GM12878 (cell line): Measurements from ENCODE around the gene NMD3. TPM values are rescaled to one million over a fixed set of nuclear protein-coding genes. Genes with fewer than 3 reads are reported as not detected.

ENCODE experiments used
- ATAC-seq: fragments of 200-7000 bp; cut with Tn5 transposase; 3 replicates; pipeline ENCODE4 v1.9.1; 2020; ENCODE audit warnings: mild to moderate bottlenecking, moderate library complexity
- BruUV-seq: library from RNA; stranded (reverse); fragments of 400-500 nt; replicated peaks from 2 replicates; lab custom pipeline; 2021; lab: Mats Ljungman, UMichigan
- CTCF ChIA-PET: fragments of 300-600 bp; sonication (Branson Sonifier 250); formaldehyde crosslinking; extraction: SDS; loops from one replicate; lab custom pipeline; 2021; ENCODE audit warnings: inconsistent platforms; lab: Yijun Ruan, JAX
- POLR2A ChIA-PET: fragments of 350-600 bp; formaldehyde crosslinking; extraction: SDS; loops from one replicate; lab custom pipeline; 2021; ENCODE audit warnings: inconsistent platforms; lab: Charles Lee
- RAD21 ChIA-PET: fragments of 300-600 bp; sonication (Branson Sonifier 250); formaldehyde crosslinking; loops from one replicate; lab custom pipeline; 2023; ENCODE audit warnings: antibody characterized with exemption; ENCODE audit not compliant: unreplicated experiment; lab: Charles Lee
- SMC1A ChIA-PET: fragments of 300-600 bp; sonication (Branson Sonifier 250); formaldehyde crosslinking; loops from one replicate; lab custom pipeline; 2023; ENCODE audit not compliant: unreplicated experiment, uncharacterized antibody; lab: Charles Lee
- DNase-seq: peaks from one replicate; pipeline ENCODE4 v3.0.0-alpha.2; 2011; ENCODE audit warnings: low read depth, low spot score
- FAIRE-seq: peaks from 3 replicates; lab custom pipeline; 2011; peaks lifted over from hg19 to GRCh38; lab: Jason Lieb, UNC
- H2AFZ ChIP-seq: 2 replicates; pipeline ENCODE4 v1.6.0; 2011; ENCODE audit warnings: low read depth, low read length, control low read depth; ENCODE audit not compliant: control insufficient read depth
- H3K27ac ChIP-seq: 2 replicates; pipeline ENCODE4 v1.5.1; 2011; ENCODE audit warnings: control low read depth; ENCODE audit not compliant: control insufficient read depth, insufficient read depth
- H3K27me3 ChIP-seq, 2 experiments: replicated peaks in 1 of 2; 2 replicates each; pipeline versions ENCODE4 v1.6.0 to v1.6.1; 2011; ENCODE audit warnings: low read length in 1 of 2; ENCODE audit not compliant: control insufficient read depth in 2 of 2, insufficient read depth in 2 of 2
- H3K36me3 ChIP-seq, 2 experiments: 2 replicates each; pipeline ENCODE4 v1.5.1; 2011; ENCODE audit warnings: low read length in 1 of 2; ENCODE audit not compliant: control insufficient read depth in 2 of 2, insufficient read depth in 2 of 2
- H3K4me1 ChIP-seq: 2 replicates; pipeline ENCODE4 v1.6.1; 2011; ENCODE audit warnings: mild to moderate bottlenecking, low read length, moderate library complexity, mixed read lengths; ENCODE audit not compliant: control insufficient read depth, insufficient read depth
- H3K4me2 ChIP-seq: 2 replicates; pipeline ENCODE4 v1.6.0; 2011; ENCODE audit warnings: control low read depth; ENCODE audit not compliant: control insufficient read depth, insufficient read depth
- H3K4me3 ChIP-seq: fragments of 200-600 bp; sonication (generic); 2 replicates; pipeline ENCODE4 v1.5.1; 2016
- H3K79me2 ChIP-seq: 2 replicates; pipeline ENCODE4 v1.6.0; 2011; ENCODE audit warnings: low read length; ENCODE audit not compliant: control insufficient read depth, insufficient read depth
- H3K9ac ChIP-seq: 2 replicates; pipeline ENCODE4 v1.8.0; 2011; ENCODE audit warnings: low read length, control low read depth, mixed read lengths; ENCODE audit not compliant: control insufficient read depth, insufficient read depth
- H3K9me3 ChIP-seq: replicated peaks from 3 replicates; pipeline ENCODE4 v1.5.1; 2011; ENCODE audit warnings: mild to moderate bottlenecking, low read length; ENCODE audit not compliant: control insufficient read depth, insufficient read depth
- H4K20me1 ChIP-seq: 2 replicates; pipeline ENCODE4 v1.6.0; 2011; ENCODE audit not compliant: control insufficient read depth, insufficient read depth
- MEF2B ChIP-seq: fragments of 450-650 bp; IDR thresholded peaks from 2 replicates; pipeline ENCODE4 v1.6.1; 2018; ENCODE audit warnings: mild to moderate bottlenecking, moderate library complexity; ENCODE audit not compliant: partially characterized antibody, poor library complexity, severe bottlenecking
- NFYB ChIP-seq: IDR thresholded peaks from 2 replicates; pipeline ENCODE4 v1.6.1; 2011; ENCODE audit warnings: low read depth, mild to moderate bottlenecking, low read length, improper control_type of control experiment, moderate library complexity; ENCODE audit not compliant: insufficient read depth
- STAT3 ChIP-seq: IDR thresholded peaks from 2 replicates; pipeline ENCODE4 v1.6.1; 2011; ENCODE audit warnings: low read depth, low read length, improper control_type of control experiment
- ZNF384 ChIP-seq: IDR thresholded peaks from 2 replicates; pipeline ENCODE4 v1.6.1; 2012; ENCODE audit warnings: low read depth, mild to moderate bottlenecking, low read length, improper control_type of control experiment, borderline replicate concordance
- ZSCAN29 ChIP-seq: fragments of 450-650 bp; IDR thresholded peaks from 2 replicates; pipeline ENCODE4 v1.6.1; 2017; ENCODE audit warnings: mild to moderate bottlenecking, moderate library complexity
- WGBS: methylation state at CpG from one replicate; pipeline ENCODE4 v1.1.6; 2016; ENCODE audit warnings: low lambda C conversion rate; ENCODE audit not compliant: insufficient replicate concordance, insufficient coverage; ENCODE audit errors: missing lambda C conversion rate; 5-methylcytosine and 5-hydroxymethylcytosine counted together
- in situ Hi-C: fragments of 300-500 bp; cut with MboI; formaldehyde crosslinking; loops from 9 replicates; pipeline ENCODE4 v1.14.3; 2018; ENCODE audit warnings: mixed read lengths
- intact Hi-C: fragments of 100-400 bp; cut with micrococcal nuclease; formaldehyde crosslinking; loops from one replicate; pipeline ENCODE4 v1.14.2; 2022; ENCODE audit not compliant: unreplicated experiment
- polyA plus RNA-seq, 11 experiments: library from polyadenylated mRNA; depleted of rRNA in 4 of 11; unstranded in 6 of 11; stranded (reverse) in 5 of 11; fragments of >200 nt; fragmentation: Nextera tagmentation in 4 of 11; fragmentation: Illumina TruSeq in 1 of 11; extraction: Ambion mirVana in 4 of 11; extraction: Trizol in 1 of 11; gene quantifications; 1 replicate in 1 of 11; 2 replicates in 10 of 11; pipeline versions ENCODE4 v1.2.1 to v1.2.3, GENCODE V29; 2011 to 2016; ENCODE audit warnings: inconsistent platforms in 2 of 11, missing spikeins in 2 of 11, low read depth in 1 of 11
- total RNA-seq, 4 experiments: library from RNA; depleted of rRNA in 3 of 4; stranded (reverse); fragments of >200 nt in 3 of 4; fragmentation: Illumina TruSeq in 1 of 4; extraction: Trizol in 1 of 4; gene quantifications; 2 replicates each; pipeline versions ENCODE4 v1.2.1 to v1.2.3, GENCODE V29; 2013 to 2021
- TF ChIP-seq, protein P1 (sequence below): fragments of 150-350 bp; IDR thresholded peaks from 2 replicates; pipeline ENCODE4 v1.6.1; 2016; ENCODE audit warnings: low read depth, low read length
- TF ChIP-seq, protein P2 (sequence below): fragments of 450-650 bp; IDR thresholded peaks from 2 replicates; pipeline ENCODE4 v1.6.1; 2017; ENCODE audit warnings: mild to moderate bottlenecking, moderate library complexity

Gene NMD3
- total and polyA plus RNA-seq, 10 of the 15 experiments (the other 5 are each of a cell fraction or from before 2014, with no cell fraction given) = 34.2 to 66.8 (median 55.7) TPM

DNA sequence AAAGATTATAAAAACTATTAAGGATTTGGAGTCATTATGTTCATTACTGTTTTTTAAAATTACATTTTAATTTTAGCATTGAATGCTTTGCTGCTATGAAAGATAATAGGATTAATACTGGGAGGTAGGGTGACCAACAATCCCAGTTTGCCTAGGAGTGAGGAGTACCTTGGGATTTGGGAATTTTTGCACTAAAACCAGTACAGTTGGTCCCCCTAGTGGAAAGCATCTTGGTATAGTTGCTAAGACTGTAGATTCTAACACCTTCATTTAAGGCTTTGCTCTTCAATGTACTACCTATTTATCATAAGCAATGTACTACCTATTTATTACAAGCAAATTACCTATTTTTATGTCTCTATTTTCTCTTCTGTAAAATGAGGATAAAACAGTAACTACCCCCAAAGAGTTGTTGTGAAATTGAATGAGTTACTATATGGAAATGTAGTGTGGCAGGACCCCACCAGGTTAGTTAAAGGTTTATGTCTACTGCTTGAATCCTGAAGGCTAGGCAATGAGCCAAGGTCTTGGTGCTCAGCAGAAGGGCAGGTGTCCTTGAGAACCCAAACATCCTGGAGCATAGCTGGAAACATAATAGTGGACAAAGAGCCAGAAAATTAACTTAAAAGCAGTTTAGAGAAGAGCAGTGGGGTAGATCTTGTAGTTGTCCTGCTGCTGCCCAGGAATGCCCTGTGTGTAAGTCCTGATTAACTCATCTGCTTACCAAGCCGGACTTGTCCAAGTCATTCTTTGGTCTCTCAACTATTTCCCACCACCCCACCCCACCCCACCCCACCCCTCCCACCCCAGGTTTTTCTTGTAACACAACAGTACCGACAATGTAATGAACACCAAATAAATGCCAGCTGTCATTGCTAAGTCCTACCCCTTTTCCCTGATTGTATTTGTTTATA, 49.2 kb upstream of the NMD3 start:
- CTCF ChIA-PET = no interaction called here
- intact Hi-C loops = no loop called here

More for the DNA sequence above, 49.2 kb upstream of the NMD3 start:
- H3K36me3 ChIP-seq = no peaks in the 10 kb centered on the region
- TF ChIP-seq NFYB (no peak), STAT3 (no peak), MEF2B (no peak), ZSCAN29 (no peak), ZNF384 (no peak)
- TF ChIP-seq, protein P1, sequence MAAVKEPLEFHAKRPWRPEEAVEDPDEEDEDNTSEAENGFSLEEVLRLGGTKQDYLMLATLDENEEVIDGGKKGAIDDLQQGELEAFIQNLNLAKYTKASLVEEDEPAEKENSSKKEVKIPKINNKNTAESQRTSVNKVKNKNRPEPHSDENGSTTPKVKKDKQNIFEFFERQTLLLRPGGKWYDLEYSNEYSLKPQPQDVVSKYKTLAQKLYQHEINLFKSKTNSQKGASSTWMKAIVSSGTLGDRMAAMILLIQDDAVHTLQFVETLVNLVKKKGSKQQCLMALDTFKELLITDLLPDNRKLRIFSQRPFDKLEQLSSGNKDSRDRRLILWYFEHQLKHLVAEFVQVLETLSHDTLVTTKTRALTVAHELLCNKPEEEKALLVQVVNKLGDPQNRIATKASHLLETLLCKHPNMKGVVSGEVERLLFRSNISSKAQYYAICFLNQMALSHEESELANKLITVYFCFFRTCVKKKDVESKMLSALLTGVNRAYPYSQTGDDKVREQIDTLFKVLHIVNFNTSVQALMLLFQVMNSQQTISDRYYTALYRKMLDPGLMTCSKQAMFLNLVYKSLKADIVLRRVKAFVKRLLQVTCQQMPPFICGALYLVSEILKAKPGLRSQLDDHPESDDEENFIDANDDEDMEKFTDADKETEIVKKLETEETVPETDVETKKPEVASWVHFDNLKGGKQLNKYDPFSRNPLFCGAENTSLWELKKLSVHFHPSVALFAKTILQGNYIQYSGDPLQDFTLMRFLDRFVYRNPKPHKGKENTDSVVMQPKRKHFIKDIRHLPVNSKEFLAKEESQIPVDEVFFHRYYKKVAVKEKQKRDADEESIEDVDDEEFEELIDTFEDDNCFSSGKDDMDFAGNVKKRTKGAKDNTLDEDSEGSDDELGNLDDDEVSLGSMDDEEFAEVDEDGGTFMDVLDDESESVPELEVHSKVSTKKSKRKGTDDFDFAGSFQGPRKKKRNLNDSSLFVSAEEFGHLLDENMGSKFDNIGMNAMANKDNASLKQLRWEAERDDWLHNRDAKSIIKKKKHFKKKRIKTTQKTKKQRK = no peak
- TF ChIP-seq, protein P2, sequence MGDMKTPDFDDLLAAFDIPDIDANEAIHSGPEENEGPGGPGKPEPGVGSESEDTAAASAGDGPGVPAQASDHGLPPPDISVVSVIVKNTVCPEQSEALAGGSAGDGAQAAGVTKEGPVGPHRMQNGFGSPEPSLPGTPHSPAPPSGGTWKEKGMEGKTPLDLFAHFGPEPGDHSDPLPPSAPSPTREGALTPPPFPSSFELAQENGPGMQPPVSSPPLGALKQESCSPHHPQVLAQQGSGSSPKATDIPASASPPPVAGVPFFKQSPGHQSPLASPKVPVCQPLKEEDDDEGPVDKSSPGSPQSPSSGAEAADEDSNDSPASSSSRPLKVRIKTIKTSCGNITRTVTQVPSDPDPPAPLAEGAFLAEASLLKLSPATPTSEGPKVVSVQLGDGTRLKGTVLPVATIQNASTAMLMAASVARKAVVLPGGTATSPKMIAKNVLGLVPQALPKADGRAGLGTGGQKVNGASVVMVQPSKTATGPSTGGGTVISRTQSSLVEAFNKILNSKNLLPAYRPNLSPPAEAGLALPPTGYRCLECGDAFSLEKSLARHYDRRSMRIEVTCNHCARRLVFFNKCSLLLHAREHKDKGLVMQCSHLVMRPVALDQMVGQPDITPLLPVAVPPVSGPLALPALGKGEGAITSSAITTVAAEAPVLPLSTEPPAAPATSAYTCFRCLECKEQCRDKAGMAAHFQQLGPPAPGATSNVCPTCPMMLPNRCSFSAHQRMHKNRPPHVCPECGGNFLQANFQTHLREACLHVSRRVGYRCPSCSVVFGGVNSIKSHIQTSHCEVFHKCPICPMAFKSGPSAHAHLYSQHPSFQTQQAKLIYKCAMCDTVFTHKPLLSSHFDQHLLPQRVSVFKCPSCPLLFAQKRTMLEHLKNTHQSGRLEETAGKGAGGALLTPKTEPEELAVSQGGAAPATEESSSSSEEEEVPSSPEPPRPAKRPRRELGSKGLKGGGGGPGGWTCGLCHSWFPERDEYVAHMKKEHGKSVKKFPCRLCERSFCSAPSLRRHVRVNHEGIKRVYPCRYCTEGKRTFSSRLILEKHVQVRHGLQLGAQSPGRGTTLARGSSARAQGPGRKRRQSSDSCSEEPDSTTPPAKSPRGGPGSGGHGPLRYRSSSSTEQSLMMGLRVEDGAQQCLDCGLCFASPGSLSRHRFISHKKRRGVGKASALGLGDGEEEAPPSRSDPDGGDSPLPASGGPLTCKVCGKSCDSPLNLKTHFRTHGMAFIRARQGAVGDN = no peak
- TF ChIP-seq, all 136 proteins: peak for 0
- ChIA-PET POLR2A (no interaction called here), RAD21 (no interaction called here), SMC1A (no interaction called here)
- no peak overlapping the region for H3K4me3 ChIP-seq
- 42% methylated on average over 2 of the region's 2 CpGs for WGBS
- H3K4me2 ChIP-seq = no peak overlapping the region
- DNase-seq (no peak), ATAC-seq (no peak), FAIRE-seq (no peak)
- in situ Hi-C loops = no loop called here
- BruUV-seq = no TSS peak
- H4K20me1 ChIP-seq = no peaks in the 10 kb centered on the region
- no peaks in the 10 kb centered on the region for H3K27me3 ChIP-seq
- no peaks in the 10 kb centered on the region for H3K9me3 ChIP-seq
- H3K4me1 ChIP-seq = no peaks in the 10 kb centered on the region
- no peak overlapping the region for H3K27ac ChIP-seq
- H3K9ac ChIP-seq = no peak overlapping the region
- H2AFZ ChIP-seq = no peak overlapping the region
- H3K79me2 ChIP-seq = no peaks in the 10 kb centered on the region
